ENCODE results near the gene CNOT1. TPM values are rescaled to one million over a fixed set of nuclear protein-coding genes. Genes with fewer than 3 reads are reported as not detected.

Gene CNOT1
- total and polyA plus RNA-seq, 2 of the 4 experiments (the other 2 are of a cell fraction) = 85.5 to 357 TPM

- H3K9ac ChIP-seq (ENCODE audit: low read depth, low read length) = no peak overlapping the region
- TF ChIP-seq POLR2A (IDR thresholded peaks at IDR 0.05; ENCODE audit: low read depth, low read length) (no peak), RFX5 (IDR thresholded peaks at IDR 0.05; ENCODE audit: low read depth, low read length) (no peak), RCOR1 (IDR thresholded peaks at IDR 0.05; ENCODE audit: insufficient replicate concordance, low read length) (no peak), MXI1 (IDR thresholded peaks at IDR 0.05; ENCODE audit: borderline replicate concordance, low read depth, low read length) (no peak), NFE2L2 (IDR thresholded peaks at IDR 0.05; ENCODE audit: low read depth, low read length) (no peak), MAZ (IDR thresholded peaks at IDR 0.05; ENCODE audit: borderline replicate concordance, low read depth, low read length) (no peak), CTCF (conservative IDR thresholded peaks at IDR 0.05; ENCODE audit: low read depth, low read length) (no peak), MAFK (IDR thresholded peaks at IDR 0.05; ENCODE audit: low read depth, low read length) (no peak), FOS (IDR thresholded peaks at IDR 0.05; ENCODE audit: low read depth, low read length) (no peak), BHLHE40 (IDR thresholded peaks at IDR 0.05; ENCODE audit: low read depth, low read length) (no peak), RAD21 (IDR thresholded peaks at IDR 0.05; ENCODE audit: low read length) (no peak)
- TF ChIP-seq, protein P1, sequence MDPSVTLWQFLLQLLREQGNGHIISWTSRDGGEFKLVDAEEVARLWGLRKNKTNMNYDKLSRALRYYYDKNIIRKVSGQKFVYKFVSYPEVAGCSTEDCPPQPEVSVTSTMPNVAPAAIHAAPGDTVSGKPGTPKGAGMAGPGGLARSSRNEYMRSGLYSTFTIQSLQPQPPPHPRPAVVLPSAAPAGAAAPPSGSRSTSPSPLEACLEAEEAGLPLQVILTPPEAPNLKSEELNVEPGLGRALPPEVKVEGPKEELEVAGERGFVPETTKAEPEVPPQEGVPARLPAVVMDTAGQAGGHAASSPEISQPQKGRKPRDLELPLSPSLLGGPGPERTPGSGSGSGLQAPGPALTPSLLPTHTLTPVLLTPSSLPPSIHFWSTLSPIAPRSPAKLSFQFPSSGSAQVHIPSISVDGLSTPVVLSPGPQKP (IDR thresholded peaks at IDR 0.05; ENCODE audit: borderline replicate concordance, low read depth, low read length) = no peak
- no peak overlapping the region for H4K5ac ChIP-seq (ENCODE audit: low read depth, low read length)
- H3K4me1 ChIP-seq (ENCODE audit: control insufficient read depth, insufficient read depth, low read length) = no peaks in the 10 kb centered on the region
- H3K9me3 ChIP-seq (ENCODE audit: control insufficient read depth, insufficient read depth, low read length) = no peaks in the 10 kb centered on the region
- H2AFZ ChIP-seq (replicated peaks; ENCODE audit: low read length, poor library complexity) = no peak overlapping the region
- ATAC-seq (ENCODE audit: low read depth) = no peak
- H3K4ac ChIP-seq (ENCODE audit: low read depth, low read length) = no peak overlapping the region
- no peak overlapping the region for H3K14ac ChIP-seq (replicated peaks; ENCODE audit: low read depth, low read length)
- H3K23ac ChIP-seq (ENCODE audit: low read depth, low read length) = no peak overlapping the region
- dilution Hi-C loops (cut with HindIII; ENCODE audit: low sequenced_read_pairs, unreplicated experiment) = no loop called here
- H3K18ac ChIP-seq (ENCODE audit: low read depth, low read length) = no peak overlapping the region
- H2AK9ac ChIP-seq (replicated peaks; ENCODE audit: low read depth, low read length, poor library complexity) = no peak overlapping the region
- H3K27me3 ChIP-seq (ENCODE audit: control insufficient read depth, insufficient read depth, low read length) = no peaks in the 10 kb centered on the region
- no peaks in the 10 kb centered on the region for H3K9me1 ChIP-seq (ENCODE audit: insufficient read depth, low read length)
- no peak overlapping the region for H3K27ac ChIP-seq (ENCODE audit: insufficient read depth, low read length)
- no peak overlapping the region for H2BK120ac ChIP-seq (ENCODE audit: low read depth, low read length)
- BruUV-seq (replicated peaks) = no TSS peak
- in situ Hi-C loops (cut with MboI; ENCODE audit: low sequenced_read_pairs) = loop anchor here (5.0 kb wide), 1 partner anchor 47 kb away; no protein-coding TSS in a partner anchor
- peaks cover 9% of the 10 kb centered on the region in 2 experiments; a peak in 3 of 4 replicates for H3K79me1 ChIP-seq (ENCODE audit: low read depth in 1 of 2, low read length in 2 of 2)
- H3K56ac ChIP-seq (ENCODE audit: extremely low read depth, insufficient read depth, low read length) = no peak overlapping the region
- 100% methylated on average over 3 of the region's 8 CpGs; no CpG with 5 or more reads in 1 of the 2 experiments for WGBS, 2 experiments (ENCODE audit: extremely low coverage in 2 of 2, insufficient read length in 1 of 2)
- ChIA-PET POLR2A (ENCODE audit: unreplicated experiment) (no interaction called here), CTCF (interaction anchor here (0.6 kb wide), 1 partner anchor 74 kb away, joined by 5 read pairs; no protein-coding TSS in a partner anchor)
- no peak overlapping the region for H4K91ac ChIP-seq (ENCODE audit: insufficient read depth, low read depth, low read length)
- no peak overlapping the region for H2AK5ac ChIP-seq (ENCODE audit: low read depth, low read length)
- no peak for DNase-seq
- H4K20me1 ChIP-seq (ENCODE audit: insufficient read depth, low read length) = no peaks in the 10 kb centered on the region; the same call in 1 of the 2 replicates
- intact Hi-C loops (cut with micrococcal nuclease) = loop anchor here (2.0 kb wide), 1 partner anchor 43 kb away; no protein-coding TSS in a partner anchor
- H2BK20ac ChIP-seq (ENCODE audit: low read depth, low read length) = no peak overlapping the region
- H4K8ac ChIP-seq (ENCODE audit: low read depth in 2 of 2, low read length in 2 of 2) = no peak overlapping the region
- no peak overlapping the region for H2BK15ac ChIP-seq (ENCODE audit: low read depth, low read length)
- H2BK5ac ChIP-seq (ENCODE audit: low read depth, low read length, poor library complexity, severe bottlenecking) = no peak overlapping the region
- H3K36me3 ChIP-seq (ENCODE audit: control insufficient read depth, insufficient read depth, low read length) = peaks cover 52% of the 10 kb centered on the region
- H3K4me3 ChIP-seq (ENCODE audit: insufficient read depth, low read depth, low read length) = no peak overlapping the region
- no peak overlapping the region for H3K4me2 ChIP-seq (ENCODE audit: low read depth, low read length)
These were observed 50.0 kb downstream of the CNOT1 start for GRCh38 chr16:58579587-58579986.

All from IMR-90 (cell line).